GM12878 (cell line): ENCODE measurements around the gene LIPE. TPM values are rescaled to one million over a fixed set of nuclear protein-coding genes. Genes with fewer than 3 reads are reported as not detected.

Experiments
- ATAC-seq: fragments of 200-7000 bp; cut with Tn5 transposase; 3 replicates; pipeline ENCODE4 v1.9.1; 2020; ENCODE audit warnings: mild to moderate bottlenecking, moderate library complexity
- BruUV-seq: library from RNA; stranded (reverse); fragments of 400-500 nt; replicated peaks from 2 replicates; lab custom pipeline; 2021; lab: Mats Ljungman, UMichigan
- CTCF ChIA-PET: fragments of 300-600 bp; sonication (Branson Sonifier 250); formaldehyde crosslinking; extraction: SDS; loops from one replicate; lab custom pipeline; 2021; ENCODE audit warnings: inconsistent platforms; lab: Yijun Ruan, JAX
- POLR2A ChIA-PET: fragments of 350-600 bp; formaldehyde crosslinking; extraction: SDS; loops from one replicate; lab custom pipeline; 2021; ENCODE audit warnings: inconsistent platforms; lab: Charles Lee
- RAD21 ChIA-PET: fragments of 300-600 bp; sonication (Branson Sonifier 250); formaldehyde crosslinking; loops from one replicate; lab custom pipeline; 2023; ENCODE audit warnings: antibody characterized with exemption; ENCODE audit not compliant: unreplicated experiment; lab: Charles Lee
- SMC1A ChIA-PET: fragments of 300-600 bp; sonication (Branson Sonifier 250); formaldehyde crosslinking; loops from one replicate; lab custom pipeline; 2023; ENCODE audit not compliant: unreplicated experiment, uncharacterized antibody; lab: Charles Lee
- DNase-seq: peaks from one replicate; pipeline ENCODE4 v3.0.0-alpha.2; 2011; ENCODE audit warnings: low read depth, low spot score
- FAIRE-seq: peaks from 3 replicates; lab custom pipeline; 2011; peaks lifted over from hg19 to GRCh38; lab: Jason Lieb, UNC
- H2AFZ ChIP-seq: 2 replicates; pipeline ENCODE4 v1.6.0; 2011; ENCODE audit warnings: low read depth, low read length, control low read depth; ENCODE audit not compliant: control insufficient read depth
- H3K27ac ChIP-seq: 2 replicates; pipeline ENCODE4 v1.5.1; 2011; ENCODE audit warnings: control low read depth; ENCODE audit not compliant: control insufficient read depth, insufficient read depth
- H3K27me3 ChIP-seq, 2 experiments: replicated peaks in 1 of 2; 2 replicates each; pipeline versions ENCODE4 v1.6.0 to v1.6.1; 2011; ENCODE audit warnings: low read length in 1 of 2; ENCODE audit not compliant: control insufficient read depth in 2 of 2, insufficient read depth in 2 of 2
- H3K36me3 ChIP-seq, 2 experiments: 2 replicates each; pipeline ENCODE4 v1.5.1; 2011; ENCODE audit warnings: low read length in 1 of 2; ENCODE audit not compliant: control insufficient read depth in 2 of 2, insufficient read depth in 2 of 2
- H3K4me1 ChIP-seq: 2 replicates; pipeline ENCODE4 v1.6.1; 2011; ENCODE audit warnings: mild to moderate bottlenecking, low read length, moderate library complexity, mixed read lengths; ENCODE audit not compliant: control insufficient read depth, insufficient read depth
- H3K4me2 ChIP-seq: 2 replicates; pipeline ENCODE4 v1.6.0; 2011; ENCODE audit warnings: control low read depth; ENCODE audit not compliant: control insufficient read depth, insufficient read depth
- H3K4me3 ChIP-seq: fragments of 200-600 bp; sonication (generic); 2 replicates; pipeline ENCODE4 v1.5.1; 2016
- H3K79me2 ChIP-seq: 2 replicates; pipeline ENCODE4 v1.6.0; 2011; ENCODE audit warnings: low read length; ENCODE audit not compliant: control insufficient read depth, insufficient read depth
- H3K9ac ChIP-seq: 2 replicates; pipeline ENCODE4 v1.8.0; 2011; ENCODE audit warnings: low read length, control low read depth, mixed read lengths; ENCODE audit not compliant: control insufficient read depth, insufficient read depth
- H3K9me3 ChIP-seq: replicated peaks from 3 replicates; pipeline ENCODE4 v1.5.1; 2011; ENCODE audit warnings: mild to moderate bottlenecking, low read length; ENCODE audit not compliant: control insufficient read depth, insufficient read depth
- H4K20me1 ChIP-seq: 2 replicates; pipeline ENCODE4 v1.6.0; 2011; ENCODE audit not compliant: control insufficient read depth, insufficient read depth
- NR2C2 ChIP-seq: IDR thresholded peaks from 2 replicates; pipeline ENCODE4 v1.6.1; 2011; ENCODE audit warnings: borderline replicate concordance, low read depth; ENCODE audit not compliant: control insufficient read depth, insufficient read length
- PAX5 ChIP-seq: IDR thresholded peaks from 2 replicates; pipeline ENCODE4 v1.6.1; 2011; ENCODE audit warnings: low read depth, low read length, borderline replicate concordance
- PBX3 ChIP-seq: IDR thresholded peaks from 2 replicates; pipeline ENCODE4 v1.6.1; 2011; ENCODE audit warnings: mild to moderate bottlenecking, low read depth, low read length, moderate library complexity; ENCODE audit not compliant: insufficient replicate concordance
- SREBF1 ChIP-seq: IDR thresholded peaks from 2 replicates; pipeline ENCODE4 v1.6.1; 2012; ENCODE audit warnings: mild to moderate bottlenecking, low read length
- ZBTB4 ChIP-seq: fragments of 450-650 bp; formaldehyde crosslinking; IDR thresholded peaks from 2 replicates; pipeline ENCODE4 v1.4.0; 2022; ENCODE audit warnings: mild to moderate bottlenecking, moderate library complexity
- ZNF24 ChIP-seq: fragments of 450-650 bp; IDR thresholded peaks from 2 replicates; pipeline ENCODE4 v1.6.1; 2017; ENCODE audit warnings: antibody characterized with exemption, mild to moderate bottlenecking
- WGBS: methylation state at CpG from one replicate; pipeline ENCODE4 v1.1.6; 2016; ENCODE audit warnings: low lambda C conversion rate; ENCODE audit not compliant: insufficient replicate concordance, insufficient coverage; ENCODE audit errors: missing lambda C conversion rate; 5-methylcytosine and 5-hydroxymethylcytosine counted together
- in situ Hi-C: fragments of 300-500 bp; cut with MboI; formaldehyde crosslinking; loops from 9 replicates; pipeline ENCODE4 v1.14.3; 2018; ENCODE audit warnings: mixed read lengths
- intact Hi-C: fragments of 100-400 bp; cut with micrococcal nuclease; formaldehyde crosslinking; loops from one replicate; pipeline ENCODE4 v1.14.2; 2022; ENCODE audit not compliant: unreplicated experiment
- polyA plus RNA-seq, 11 experiments: library from polyadenylated mRNA; depleted of rRNA in 4 of 11; unstranded in 6 of 11; stranded (reverse) in 5 of 11; fragments of >200 nt; fragmentation: Nextera tagmentation in 4 of 11; fragmentation: Illumina TruSeq in 1 of 11; extraction: Ambion mirVana in 4 of 11; extraction: Trizol in 1 of 11; gene quantifications; 1 replicate in 1 of 11; 2 replicates in 10 of 11; pipeline versions ENCODE4 v1.2.1 to v1.2.3, GENCODE V29; 2011 to 2016; ENCODE audit warnings: inconsistent platforms in 2 of 11, missing spikeins in 2 of 11, low read depth in 1 of 11
- total RNA-seq, 4 experiments: library from RNA; depleted of rRNA in 3 of 4; stranded (reverse); fragments of >200 nt in 3 of 4; fragmentation: Illumina TruSeq in 1 of 4; extraction: Trizol in 1 of 4; gene quantifications; 2 replicates each; pipeline versions ENCODE4 v1.2.1 to v1.2.3, GENCODE V29; 2013 to 2021
- TF ChIP-seq, protein P1 (sequence below): IDR thresholded peaks from 2 replicates; pipeline ENCODE4 v1.6.1; 2011; ENCODE audit warnings: borderline replicate concordance, low read depth, mild to moderate bottlenecking, moderate library complexity, mixed read lengths, low read length; ENCODE audit not compliant: insufficient read depth; ENCODE audit errors: extremely low read length

LIPE gene
- total and polyA plus RNA-seq, 10 of the 15 experiments (the other 5 are each of a cell fraction or from before 2014, with no cell fraction given), result 0.02 to 33.3 (median 9.5) TPM

DNA sequence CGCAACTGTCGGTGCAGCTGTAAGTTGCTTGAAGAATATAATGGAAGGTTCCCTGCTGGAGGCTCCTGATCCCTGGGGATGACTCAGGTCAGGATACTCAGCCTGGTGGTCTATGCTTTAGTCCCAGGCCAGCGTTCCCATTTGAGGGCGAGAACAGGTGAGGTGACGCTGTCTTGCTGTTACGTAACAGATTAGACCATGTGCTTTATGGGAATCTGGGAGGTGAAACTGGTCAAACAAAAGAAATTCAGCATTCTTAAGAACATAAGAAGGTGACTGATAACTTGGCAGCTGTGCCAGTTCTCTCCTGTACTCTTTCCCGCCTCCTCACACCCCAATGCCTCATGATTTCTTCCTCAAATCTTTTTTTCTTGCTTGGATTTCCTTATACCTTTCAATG is 15.6 kb upstream of the LIPE start, which contains the start of gene CXCL17:
Gene CXCL17 (minus strand): TSS at position 114 of the 400 bp plus-strand sequence. CDS start 114 bp downstream, outside the sequence.
- WGBS, result 76% methylated on average over 7 of the region's 7 CpGs
- DNase-seq, result no peak
- ChIA-PET RAD21 (interaction anchor here (2.9 to 3.1 kb wide), 2 partner anchors 8 to 87 kb away, joined by 21 to 32 read pairs; partner anchors contain the start of gene CEACAM1), SMC1A (interaction anchor here (1.6 to 3.7 kb wide), 3 partner anchors 8 to 88 kb away, joined by 6 to 33 read pairs (median 19); partner anchors contain the start of gene CEACAM1), CTCF (interaction anchor here (1.3 to 3.5 kb wide), 2 partner anchors 17 to 86 kb away, joined by 5 to 82 read pairs; partner anchors contain the start of gene CEACAM1), POLR2A (no interaction called here)
- TF ChIP-seq PAX5 (no peak), SREBF1 (no peak), NR2C2 (no peak)
- TF ChIP-seq, protein P1, sequence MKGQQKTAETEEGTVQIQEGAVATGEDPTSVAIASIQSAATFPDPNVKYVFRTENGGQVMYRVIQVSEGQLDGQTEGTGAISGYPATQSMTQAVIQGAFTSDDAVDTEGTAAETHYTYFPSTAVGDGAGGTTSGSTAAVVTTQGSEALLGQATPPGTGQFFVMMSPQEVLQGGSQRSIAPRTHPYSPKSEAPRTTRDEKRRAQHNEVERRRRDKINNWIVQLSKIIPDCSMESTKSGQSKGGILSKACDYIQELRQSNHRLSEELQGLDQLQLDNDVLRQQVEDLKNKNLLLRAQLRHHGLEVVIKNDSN, result no peak
- Histone ChIP-seq H3K4me1 (no peaks in the 10 kb centered on the region), H4K20me1 (no peaks in the 10 kb centered on the region), H3K4me3 (no peak within 1 kb of the TSS), H3K4me2 (no peak within 1 kb of the TSS), H3K36me3 (no peaks in the 10 kb centered on the region), H3K79me2 (no peaks in the 10 kb centered on the region), H3K9me3 (no peaks in the 10 kb centered on the region), H3K9ac (no peak within 1 kb of the TSS), H3K27me3 (no peaks in the 10 kb centered on the region), H2AFZ (no peak within 1 kb of the TSS), H3K27ac (no peak within 1 kb of the TSS)
- BruUV-seq, result no TSS peak
- FAIRE-seq, result no peak
- ATAC-seq, result no peak
- intact Hi-C loops (no loop called here), in situ Hi-C loops (no loop called here)

DNA sequence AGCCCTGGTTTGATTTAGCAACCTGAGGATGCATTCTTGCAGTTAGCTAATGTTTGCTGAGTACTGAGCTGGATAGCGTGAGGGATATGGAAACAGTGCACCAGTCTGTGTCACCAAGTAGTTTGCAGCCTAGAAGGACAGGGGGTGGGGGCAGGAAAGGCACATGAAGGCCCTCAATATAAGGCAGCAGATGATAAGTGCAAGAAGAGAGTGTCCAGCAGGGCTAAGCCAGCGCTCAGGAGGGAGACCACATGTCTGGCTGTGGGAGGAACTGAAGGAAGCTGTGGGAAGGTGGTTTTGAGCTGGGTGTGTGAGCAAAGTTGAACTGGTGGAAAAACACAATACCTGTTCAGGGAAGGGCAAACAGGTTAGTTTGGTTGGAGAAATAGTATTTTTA is 13.9 kb upstream of the LIPE start:
- SMC1A ChIA-PET, result interaction anchor here (1.0 to 3.7 kb wide), 7 partner anchors 8 to 90 kb away, joined by 3 to 33 read pairs (median 6); partner anchors contain the start of gene CEACAM1
- in situ Hi-C loops (no loop called here), intact Hi-C loops (no loop called here)
- H3K36me3 ChIP-seq, result no peaks in the 10 kb centered on the region
- H3K9me3 ChIP-seq, result no peaks in the 10 kb centered on the region
- no TSS peak for BruUV-seq
- H4K20me1 ChIP-seq, result no peaks in the 10 kb centered on the region
- TF ChIP-seq ZNF24 (no peak), PBX3 (no peak), ZBTB4 (CRISPR knock-in tag) (no peak)
- H3K4me3 ChIP-seq, result no peak overlapping the region
- no peak overlapping the region for H3K4me2 ChIP-seq
- no peaks in the 10 kb centered on the region for H3K27me3 ChIP-seq
- H3K4me1 ChIP-seq, result no peaks in the 10 kb centered on the region
- no peak for DNase-seq
- RAD21 ChIA-PET, result interaction anchor here (1.1 to 3.1 kb wide), 9 partner anchors 9 to 94 kb away, joined by 3 to 32 read pairs (median 4); partner anchors contain the start of gene CEACAM1
- H3K9ac ChIP-seq, result no peak overlapping the region
- CTCF ChIA-PET, result interaction anchor here (0.6 to 3.5 kb wide), 35 partner anchors 10 to 316 kb away, joined by 3 to 82 read pairs (median 6); partner anchors contain the start of genes CEACAM1 and POU2F2
- H2AFZ ChIP-seq, result no peak overlapping the region
- ATAC-seq, result no peak
- no peak for FAIRE-seq
- H3K27ac ChIP-seq, result no peak overlapping the region
- WGBS, result 5% methylated on average over 2 of the region's 2 CpGs
- no peaks in the 10 kb centered on the region for H3K79me2 ChIP-seq
- POLR2A ChIA-PET, result no interaction called here
